ENCODE data around the gene SRMS. TPM values are rescaled to one million over a fixed set of nuclear protein-coding genes. Genes with fewer than 3 reads are reported as not detected.

SRMS gene
- total and polyA plus RNA-seq, 2 of the 13 experiments (the other 11 are each of a cell fraction or from before 2014, with no cell fraction given): not detected

DNA sequence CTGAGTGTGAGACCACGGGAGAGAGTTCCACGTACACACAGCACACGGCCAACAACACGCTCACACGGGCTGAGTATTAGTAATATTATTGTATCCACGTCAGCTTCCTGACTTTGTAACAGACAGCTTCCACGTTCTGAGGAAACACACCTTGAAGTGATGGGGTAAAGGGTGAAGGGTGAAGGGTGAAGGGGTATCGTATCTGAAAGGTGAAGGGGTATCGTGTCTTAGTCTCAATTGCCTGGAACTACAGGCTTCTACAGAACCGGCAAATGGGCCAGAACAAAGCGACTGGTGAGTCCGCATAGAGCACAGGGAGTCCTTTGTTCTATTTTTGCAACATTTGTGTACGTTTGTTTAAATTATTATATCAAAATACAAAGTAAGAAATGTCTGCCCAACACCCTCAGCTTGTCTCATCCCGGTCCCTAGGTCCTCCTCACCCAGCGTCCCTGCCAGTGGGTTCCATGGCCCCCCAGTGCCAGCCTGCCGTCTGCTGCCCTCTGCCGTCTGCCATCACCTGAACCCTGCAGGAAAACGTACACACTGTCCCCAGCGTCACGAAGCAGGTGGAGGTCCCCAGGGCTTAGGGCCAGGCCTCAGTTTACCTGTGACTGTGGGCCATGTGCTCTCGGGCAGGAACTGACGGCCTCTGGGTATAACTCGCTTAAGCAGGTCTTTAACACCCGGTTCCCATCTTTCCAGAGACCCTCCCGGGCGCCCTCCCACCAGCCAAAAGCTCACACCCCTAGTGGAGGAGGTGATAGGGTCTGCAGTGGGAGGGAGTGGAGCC lies 30.9 kb upstream of the SRMS start (continued):
- TF ChIP-seq ZNF687 (CRISPR knock-in tag; IDR thresholded peaks at IDR 0.05) (0 out of 2 replicates have a peak, but pooled peaks have one; percentile 30), RXRB (CRISPR knock-in tag; IDR thresholded peaks at IDR 0.05; ENCODE audit: borderline replicate concordance) (no peak), TSC22D2 (CRISPR knock-in tag; IDR thresholded peaks at IDR 0.05; ENCODE audit: borderline replicate concordance) (peak; percentile 60; the same call in 1 of the 2 replicates), PATZ1 (CRISPR knock-in tag; IDR thresholded peaks at IDR 0.05) (peak; percentile 91), ARNTL (CRISPR knock-in tag; IDR thresholded peaks at IDR 0.05) (no peak), RAD21 (CRISPR knock-in tag; IDR thresholded peaks at IDR 0.05) (peak; percentile 61)
- TF ChIP-seq, protein P1, sequence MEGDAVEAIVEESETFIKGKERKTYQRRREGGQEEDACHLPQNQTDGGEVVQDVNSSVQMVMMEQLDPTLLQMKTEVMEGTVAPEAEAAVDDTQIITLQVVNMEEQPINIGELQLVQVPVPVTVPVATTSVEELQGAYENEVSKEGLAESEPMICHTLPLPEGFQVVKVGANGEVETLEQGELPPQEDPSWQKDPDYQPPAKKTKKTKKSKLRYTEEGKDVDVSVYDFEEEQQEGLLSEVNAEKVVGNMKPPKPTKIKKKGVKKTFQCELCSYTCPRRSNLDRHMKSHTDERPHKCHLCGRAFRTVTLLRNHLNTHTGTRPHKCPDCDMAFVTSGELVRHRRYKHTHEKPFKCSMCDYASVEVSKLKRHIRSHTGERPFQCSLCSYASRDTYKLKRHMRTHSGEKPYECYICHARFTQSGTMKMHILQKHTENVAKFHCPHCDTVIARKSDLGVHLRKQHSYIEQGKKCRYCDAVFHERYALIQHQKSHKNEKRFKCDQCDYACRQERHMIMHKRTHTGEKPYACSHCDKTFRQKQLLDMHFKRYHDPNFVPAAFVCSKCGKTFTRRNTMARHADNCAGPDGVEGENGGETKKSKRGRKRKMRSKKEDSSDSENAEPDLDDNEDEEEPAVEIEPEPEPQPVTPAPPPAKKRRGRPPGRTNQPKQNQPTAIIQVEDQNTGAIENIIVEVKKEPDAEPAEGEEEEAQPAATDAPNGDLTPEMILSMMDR (CRISPR knock-in tag; IDR thresholded peaks at IDR 0.05): peak; percentile 84
- TF ChIP-seq, protein P2, sequence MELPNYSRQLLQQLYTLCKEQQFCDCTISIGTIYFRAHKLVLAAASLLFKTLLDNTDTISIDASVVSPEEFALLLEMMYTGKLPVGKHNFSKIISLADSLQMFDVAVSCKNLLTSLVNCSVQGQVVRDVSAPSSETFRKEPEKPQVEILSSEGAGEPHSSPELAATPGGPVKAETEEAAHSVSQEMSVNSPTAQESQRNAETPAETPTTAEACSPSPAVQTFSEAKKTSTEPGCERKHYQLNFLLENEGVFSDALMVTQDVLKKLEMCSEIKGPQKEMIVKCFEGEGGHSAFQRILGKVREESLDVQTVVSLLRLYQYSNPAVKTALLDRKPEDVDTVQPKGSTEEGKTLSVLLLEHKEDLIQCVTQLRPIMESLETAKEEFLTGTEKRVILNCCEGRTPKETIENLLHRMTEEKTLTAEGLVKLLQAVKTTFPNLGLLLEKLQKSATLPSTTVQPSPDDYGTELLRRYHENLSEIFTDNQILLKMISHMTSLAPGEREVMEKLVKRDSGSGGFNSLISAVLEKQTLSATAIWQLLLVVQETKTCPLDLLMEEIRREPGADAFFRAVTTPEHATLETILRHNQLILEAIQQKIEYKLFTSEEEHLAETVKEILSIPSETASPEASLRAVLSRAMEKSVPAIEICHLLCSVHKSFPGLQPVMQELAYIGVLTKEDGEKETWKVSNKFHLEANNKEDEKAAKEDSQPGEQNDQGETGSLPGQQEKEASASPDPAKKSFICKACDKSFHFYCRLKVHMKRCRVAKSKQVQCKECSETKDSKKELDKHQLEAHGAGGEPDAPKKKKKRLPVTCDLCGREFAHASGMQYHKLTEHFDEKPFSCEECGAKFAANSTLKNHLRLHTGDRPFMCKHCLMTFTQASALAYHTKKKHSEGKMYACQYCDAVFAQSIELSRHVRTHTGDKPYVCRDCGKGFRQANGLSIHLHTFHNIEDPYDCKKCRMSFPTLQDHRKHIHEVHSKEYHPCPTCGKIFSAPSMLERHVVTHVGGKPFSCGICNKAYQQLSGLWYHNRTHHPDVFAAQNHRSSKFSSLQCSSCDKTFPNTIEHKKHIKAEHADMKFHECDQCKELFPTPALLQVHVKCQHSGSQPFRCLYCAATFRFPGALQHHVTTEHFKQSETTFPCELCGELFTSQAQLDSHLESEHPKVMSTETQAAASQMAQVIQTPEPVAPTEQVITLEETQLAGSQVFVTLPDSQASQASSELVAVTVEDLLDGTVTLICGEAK (IDR thresholded peaks at IDR 0.05): no peak
- TF ChIP-seq, protein P2 (CRISPR knock-in tag; IDR thresholded peaks at IDR 0.05): no peak; the same call in 1 of the 2 replicates
